GM18861 (cell line): Measurements from ENCODE around the gene TAF11.
A peak's percentile ranks its signal among the peaks of the same experiment; 100 is the strongest.
"Not testable (repeated sequence)": the region's sequence is repeated elsewhere in the genome, so short reads cannot be mapped to it uniquely, and the experiment has no call there.

Experiments used
- ATAC-seq: cut with Tn5 transposase; IDR thresholded peaks from one replicate; pipeline ENCODE4 v1.9.1; 2021; ENCODE audit not compliant: unreplicated experiment

Gene TAF11

GRCh38 chr6:34906826-34907225 lies 19.0 kb upstream of the TAF11 start:
- no peak for ATAC-seq

- ATAC-seq: no peak
Measured at GRCh38 chr6:34904990-34905613, 17.3 kb upstream of the TAF11 start.

- ATAC-seq: no peak
Measured at GRCh38 chr6:34901930-34902329, 14.1 kb upstream of the TAF11 start.

DNA sequence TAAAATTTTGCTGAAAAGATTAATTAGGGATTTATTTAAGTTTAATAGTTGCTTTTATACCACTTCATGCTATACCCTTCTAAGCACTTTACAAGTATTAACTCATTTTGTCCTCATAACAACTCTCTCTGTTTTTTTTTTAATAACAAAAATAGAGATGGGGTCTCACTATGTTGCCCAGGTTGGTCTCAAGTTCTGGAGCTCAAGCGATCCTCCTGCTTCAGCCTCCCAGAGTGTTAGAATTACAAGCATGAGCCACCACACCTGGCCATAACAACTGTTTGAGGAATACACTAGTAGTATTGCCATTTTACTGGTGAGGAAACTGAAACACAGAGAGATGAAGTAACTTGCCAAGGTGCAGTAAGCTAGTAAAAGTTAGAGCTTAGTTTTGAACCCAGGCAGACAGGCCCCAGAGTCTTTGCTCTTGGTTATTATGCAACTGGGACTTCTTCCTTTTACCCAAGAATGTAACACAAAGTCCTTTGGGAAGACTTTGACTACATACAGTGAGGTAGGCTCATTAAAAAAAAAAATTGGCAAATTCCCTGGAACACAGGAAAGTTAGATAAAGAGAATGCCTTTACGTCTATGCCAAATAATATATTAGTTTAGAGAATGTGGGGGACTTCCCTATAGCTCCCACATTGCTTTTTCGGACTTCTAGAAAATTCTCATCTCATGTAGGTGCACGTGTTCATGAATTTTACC lies 12.6 kb upstream of the TAF11 start:
- ATAC-seq: no peak

GRCh38 chr6:34899748-34900147 lies 11.9 kb upstream of the TAF11 start:
- ATAC-seq: not testable (repeated sequence)

- no peak for ATAC-seq
Measured at GRCh38 chr6:34897716-34898115, 9.9 kb upstream of the TAF11 start.

GRCh38 chr6:34897130-34897529 lies 9.3 kb upstream of the TAF11 start:
- no peak for ATAC-seq

DNA sequence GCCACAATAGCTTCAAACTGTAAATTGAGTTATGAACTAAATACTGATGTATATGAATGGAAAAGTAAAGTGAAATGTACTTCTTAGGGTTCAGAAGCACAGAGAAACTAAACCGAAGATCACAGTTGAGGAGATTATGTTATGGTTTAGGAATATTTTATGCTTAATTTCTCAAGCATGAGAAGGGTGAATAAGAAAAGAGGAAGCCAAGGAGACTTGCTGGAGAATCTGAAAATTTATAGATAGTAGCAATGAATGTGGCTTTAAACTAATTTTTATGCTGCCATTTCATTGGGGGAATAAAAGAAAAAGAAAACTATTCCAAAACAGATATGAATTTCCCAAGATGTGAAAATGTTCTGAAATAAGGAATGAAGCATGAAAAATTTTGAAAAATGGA lies 6.9 kb upstream of the TAF11 start:
- no peak for ATAC-seq

GRCh38 chr6:34891296-34891695 lies 3.5 kb upstream of the TAF11 start:
- no peak for ATAC-seq

GRCh38 chr6:34890533-34890925 lies 2.7 kb upstream of the TAF11 start:
- no peak for ATAC-seq

- ATAC-seq: peak; percentile 37
Measured at GRCh38 chr6:34888874-34889555, 1.2 kb upstream of the TAF11 start, which contains the start of gene ANKS1A. TSS of gene ANKS1A (plus strand) at chr6:34889255. CDS start at chr6:34889403, 148 bp downstream.

- ATAC-seq: no peak
Measured at GRCh38 chr6:34888514-34888856, 643 bp upstream of the TAF11 start.

DNA sequence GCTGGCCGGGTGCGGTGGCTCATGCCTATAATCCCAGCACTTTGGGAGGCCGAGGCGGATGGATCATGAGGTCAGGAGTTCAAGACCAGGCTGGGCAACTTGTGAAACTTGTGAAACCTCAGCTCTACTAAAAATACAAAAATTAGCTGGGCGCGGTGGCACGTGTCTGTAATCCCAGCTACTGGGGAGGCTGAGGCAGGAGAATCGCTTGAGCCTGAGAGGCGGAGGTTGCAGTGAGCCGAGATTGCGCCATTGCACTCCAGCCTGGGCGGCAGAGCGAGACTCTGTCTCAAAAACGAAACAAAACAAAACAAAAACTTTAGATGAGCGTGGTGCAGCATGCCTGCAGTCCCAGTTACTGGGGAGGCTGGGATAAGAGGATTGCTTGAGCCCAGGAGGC lies 2.0 kb downstream of the TAF11 start:
- ATAC-seq: not testable (repeated sequence)

- no peak for ATAC-seq
Measured at GRCh38 chr6:34884996-34885395, 2.8 kb downstream of the TAF11 start.

DNA sequence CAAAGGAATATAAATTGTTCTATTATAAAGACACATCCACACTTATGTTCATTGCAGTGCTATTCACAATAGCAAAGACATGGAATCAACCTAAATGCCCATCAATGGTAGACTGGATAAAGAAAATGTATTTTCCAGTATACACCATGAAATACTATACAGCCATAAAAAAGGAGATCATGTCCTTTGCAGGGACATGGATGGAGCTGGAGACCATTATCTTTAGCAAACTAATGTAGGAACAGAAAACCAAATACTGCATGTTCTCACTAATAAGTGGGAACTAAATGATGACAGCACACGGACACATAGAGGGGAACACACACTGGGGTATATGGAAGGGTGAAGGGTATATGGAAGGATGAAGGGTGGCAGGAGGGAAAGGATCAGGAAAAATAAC lies 3.8 kb downstream of the TAF11 start:
- ATAC-seq: not testable (repeated sequence)

DNA sequence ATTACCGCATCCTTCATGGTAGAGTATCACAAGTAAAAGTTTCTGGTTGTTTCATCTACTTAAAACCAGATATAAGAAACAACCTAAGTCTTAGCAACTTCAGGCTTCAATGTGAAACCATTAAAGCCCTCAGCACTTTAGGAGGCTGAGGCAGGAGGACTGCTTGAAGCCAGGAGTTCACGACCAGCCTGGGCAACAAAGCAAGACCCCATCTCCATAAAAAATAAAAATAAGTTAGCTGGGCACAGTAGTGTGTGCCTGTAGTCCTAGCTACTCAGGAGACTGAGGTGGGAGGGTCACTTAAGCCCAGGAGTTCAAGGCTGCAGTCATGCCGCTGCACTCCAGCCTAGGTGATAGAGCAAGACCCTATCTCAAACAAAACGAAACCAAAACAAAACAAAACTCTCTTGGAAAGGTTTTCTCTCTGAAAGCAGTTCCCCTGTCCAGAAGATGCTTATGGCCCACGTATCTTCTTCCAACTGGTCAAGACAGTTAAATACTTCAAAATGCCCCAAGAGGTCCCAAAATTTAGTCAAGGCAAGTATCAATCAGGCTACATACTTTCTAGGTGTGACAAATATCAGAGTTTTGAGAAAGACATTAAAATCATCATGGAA lies 9.9 kb downstream of the TAF11 start:
- no peak for ATAC-seq

GRCh38 chr6:34877259-34877658 lies 10.6 kb downstream of the TAF11 start:
- no peak for ATAC-seq

DNA sequence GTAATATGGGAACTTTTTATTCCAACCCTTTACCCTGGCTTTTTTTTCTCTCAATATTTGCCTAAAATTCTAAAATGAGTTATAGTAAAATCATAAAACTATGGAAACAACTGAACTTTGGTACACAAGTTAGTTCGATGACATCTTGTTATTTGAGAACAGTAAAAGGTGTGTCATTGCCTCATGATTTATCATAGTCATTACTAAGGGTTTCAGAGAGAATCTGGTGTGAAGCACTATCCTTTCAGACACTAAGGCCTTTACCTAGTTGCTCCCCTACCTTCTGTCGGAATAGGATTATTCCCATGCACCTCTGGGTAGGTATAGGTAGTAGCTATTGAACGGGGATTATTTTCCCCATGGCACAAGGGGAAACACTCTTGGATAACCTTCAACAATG lies 11.4 kb downstream of the TAF11 start:
- no peak for ATAC-seq

GRCh38 chr6:34875292-34876213 lies 12.3 kb downstream of the TAF11 start:
- no peak for ATAC-seq

GRCh38 chr6:34872332-34872731 lies 15.5 kb downstream of the TAF11 start:
- no peak for ATAC-seq

- ATAC-seq: no peak
Measured at GRCh38 chr6:34871853-34872252, 16.0 kb downstream of the TAF11 start.
